ACHN (cell line): ENCODE measurements around the gene CEP57.

ENCODE experiments used
- DNase-seq: peaks from one replicate; pipeline ENCODE4 v3.0.0-alpha.2; 2015
- in situ Hi-C: cut with HindIII; loops from 2 replicates; pipeline ENCODE4 v1.10.0; 2017; ENCODE audit warnings: low sequenced_read_pairs, low pct_ligation_motif_present, low pct_unique_long_range_greater_than_20kb

CEP57 gene

GRCh38 chr11:95790123-95790932, at the start of gene CEP57:
Gene CEP57, plus strand, starts transcription at chr11:95790498. Its CDS starts 201 bp downstream, at chr11:95790699.
- in situ Hi-C loops: no loop called here
- peak; percentile 97 for DNase-seq

DNA sequence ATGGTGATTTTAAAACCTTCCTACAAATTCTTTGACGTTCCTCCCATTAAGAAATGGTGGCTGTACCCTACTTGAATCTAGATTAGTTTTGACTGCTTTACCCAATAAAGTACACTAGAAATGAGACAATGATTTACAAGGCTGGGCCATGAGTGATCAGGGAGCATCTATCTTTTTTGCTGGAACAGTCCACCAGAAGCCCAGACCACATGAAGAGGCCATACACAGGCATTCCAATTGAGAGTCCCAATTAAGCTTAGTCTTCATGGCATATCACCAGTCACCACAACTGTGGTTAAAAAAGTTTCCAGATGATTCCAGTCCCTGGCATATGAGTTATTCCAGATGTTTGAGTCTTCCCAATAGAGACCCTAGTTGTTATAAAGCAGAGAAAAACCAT, 40.2 kb upstream of the CEP57 start:
- in situ Hi-C loops: no loop called here
- DNase-seq: no peak

DNA sequence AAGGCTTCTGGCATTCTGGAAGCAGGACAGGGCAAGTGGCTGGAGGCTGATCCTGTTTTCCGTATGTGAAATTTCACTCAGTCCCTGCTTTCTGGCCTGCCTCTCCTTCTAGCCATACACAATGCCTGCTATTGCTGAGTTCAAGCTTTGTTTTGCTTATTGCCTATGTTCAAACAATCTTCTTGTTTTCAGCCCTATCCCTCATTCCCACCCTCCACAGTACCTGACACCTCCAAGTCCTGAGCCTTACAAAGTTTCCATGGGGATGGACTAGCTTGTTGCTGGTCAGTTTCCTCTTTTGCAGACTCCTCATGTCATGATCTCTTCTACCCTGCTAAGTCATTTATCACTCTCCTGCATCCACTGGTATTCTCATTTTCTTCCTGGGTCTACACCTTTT, 38.8 kb upstream of the CEP57 start:
- no peak for DNase-seq
- in situ Hi-C loops: no loop called here

- in situ Hi-C loops: no loop called here
- no peak for DNase-seq
These were observed 29.4 kb upstream of the CEP57 start for GRCh38 chr11:95760941-95761340.

GRCh38 chr11:95762534-95762933, 27.8 kb upstream of the CEP57 start:
- in situ Hi-C loops: no loop called here
- DNase-seq: no peak

- in situ Hi-C loops: no loop called here
- peak; percentile 52 for DNase-seq
These were observed 25.9 kb upstream of the CEP57 start for GRCh38 chr11:95764267-95764898.

GRCh38 chr11:95766701-95767100, 23.6 kb upstream of the CEP57 start:
- in situ Hi-C loops: no loop called here
- no peak for DNase-seq

DNA sequence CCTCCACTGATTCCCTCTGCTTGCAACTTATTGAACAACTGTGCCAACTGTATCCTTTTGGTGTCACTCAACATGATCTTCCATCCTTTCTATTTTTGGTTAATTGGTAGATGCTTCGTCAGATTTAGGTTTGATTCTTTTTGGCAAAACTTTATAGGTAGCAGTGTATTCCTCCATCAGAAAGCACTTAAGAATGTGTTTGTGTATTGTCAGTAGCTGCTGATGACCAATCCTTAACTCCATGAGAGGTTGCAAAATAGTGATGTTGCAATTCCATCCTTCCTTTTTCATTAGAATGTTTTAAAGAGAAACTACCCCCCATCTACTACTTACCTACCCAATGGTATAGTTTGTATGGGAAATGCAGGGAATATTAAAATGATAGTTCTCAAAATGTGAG, 22.8 kb upstream of the CEP57 start:
- no peak for DNase-seq
- in situ Hi-C loops: no loop called here

DNA sequence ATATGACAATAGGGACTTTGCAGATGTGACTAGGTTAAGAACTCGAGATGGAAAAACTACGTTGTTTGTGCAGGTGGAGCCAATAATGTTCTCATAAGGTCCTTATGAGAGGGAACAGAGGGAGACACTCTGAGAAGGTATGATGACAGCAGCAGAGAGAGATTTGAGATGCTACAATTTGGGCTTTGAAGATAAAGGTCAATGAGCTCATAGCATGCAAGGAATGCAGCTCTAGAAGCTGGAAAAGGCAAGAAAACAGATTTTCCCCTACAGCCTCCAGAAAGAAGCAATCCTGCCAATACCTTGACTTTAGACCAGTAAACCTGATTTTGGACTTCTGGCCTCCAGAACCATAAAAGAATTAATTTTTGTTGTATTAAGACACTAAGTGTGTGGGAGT, 21.8 kb upstream of the CEP57 start:
- in situ Hi-C loops: no loop called here
- no peak for DNase-seq

- no peak for DNase-seq
- in situ Hi-C loops: no loop called here
These were observed 13.4 kb upstream of the CEP57 start for GRCh38 chr11:95776859-95777258.

GRCh38 chr11:95778699-95779098, 11.6 kb upstream of the CEP57 start:
- DNase-seq: no peak
- in situ Hi-C loops: no loop called here

- in situ Hi-C loops: no loop called here
- no peak for DNase-seq
These were observed 9.8 kb upstream of the CEP57 start for GRCh38 chr11:95780544-95780943.

- in situ Hi-C loops: no loop called here
- peak; percentile 51 for DNase-seq
These were observed 1.3 kb upstream of the CEP57 start for GRCh38 chr11:95788921-95789505.

GRCh38 chr11:95789506-95790122, 684 bp upstream of the CEP57 start, which contains the start of gene FAM76B:
Gene FAM76B, minus strand, starts transcription at chr11:95789782. Its CDS starts 304 bp downstream, at chr11:95789478.
- in situ Hi-C loops: no loop called here
- DNase-seq: peak; percentile 98

DNA sequence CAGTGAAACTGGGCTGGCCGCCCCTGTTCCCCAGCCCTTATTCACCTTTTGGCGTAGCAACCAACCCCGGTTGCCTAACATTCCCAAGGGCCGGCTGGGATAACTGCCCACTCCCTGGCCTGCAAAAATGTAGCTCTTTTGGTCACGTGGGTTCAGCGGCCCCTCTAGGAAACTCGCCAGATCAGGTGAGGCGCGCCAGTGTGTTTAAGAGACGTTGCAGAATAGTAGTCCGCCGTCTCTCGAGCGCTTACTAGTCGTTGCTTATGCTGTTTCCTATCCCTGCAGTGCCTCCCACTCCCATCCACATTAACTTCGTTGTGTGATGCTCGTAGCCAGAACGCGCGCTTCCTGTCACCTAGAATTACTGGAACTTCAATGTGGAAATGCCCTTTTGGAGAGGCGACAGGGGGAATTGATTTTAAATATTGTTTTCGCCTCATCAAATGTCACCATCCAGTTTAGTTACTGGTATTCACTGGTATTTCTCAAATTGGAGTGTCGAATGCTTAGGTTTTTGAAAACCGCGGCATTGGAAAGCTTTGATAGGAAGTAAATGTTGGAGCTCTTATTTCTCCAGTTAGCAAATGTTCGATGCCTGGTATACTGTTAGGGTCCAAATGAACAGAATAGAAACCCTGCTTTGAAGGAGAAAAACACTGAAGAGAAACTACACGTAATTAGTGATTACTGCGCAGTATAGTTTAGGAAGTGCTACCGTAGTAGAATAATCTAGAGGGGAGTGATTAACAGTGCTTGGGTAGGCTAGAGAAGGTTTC, 823 bp downstream of the CEP57 start:
- DNase-seq: peak; percentile 46
- in situ Hi-C loops: no loop called here

- DNase-seq: no peak
- in situ Hi-C loops: no loop called here
These were observed 1.4 kb downstream of the CEP57 start for GRCh38 chr11:95791709-95792033.

- DNase-seq: no peak
- in situ Hi-C loops: no loop called here
These were observed 1.9 kb downstream of the CEP57 start for GRCh38 chr11:95792200-95792599.

DNA sequence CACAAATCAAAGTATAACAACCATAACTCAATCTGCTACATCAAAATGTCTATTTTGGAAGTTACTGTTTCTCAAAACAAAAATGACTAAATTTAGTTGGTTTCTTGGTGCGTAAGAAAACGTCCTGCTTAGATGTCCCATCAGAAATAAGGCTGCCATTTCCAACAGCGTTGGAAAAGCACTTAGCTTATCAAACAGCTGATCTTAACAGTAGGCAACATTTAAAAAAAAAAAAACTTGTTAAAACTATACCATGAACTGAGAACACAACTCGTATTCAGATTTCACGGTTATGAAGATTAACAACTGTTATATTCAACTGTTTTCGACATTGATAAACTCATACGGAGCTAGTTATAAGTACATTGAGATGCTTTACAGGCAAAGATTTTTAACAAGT, 2.4 kb downstream of the CEP57 start:
- no peak for DNase-seq
- in situ Hi-C loops: no loop called here

DNA sequence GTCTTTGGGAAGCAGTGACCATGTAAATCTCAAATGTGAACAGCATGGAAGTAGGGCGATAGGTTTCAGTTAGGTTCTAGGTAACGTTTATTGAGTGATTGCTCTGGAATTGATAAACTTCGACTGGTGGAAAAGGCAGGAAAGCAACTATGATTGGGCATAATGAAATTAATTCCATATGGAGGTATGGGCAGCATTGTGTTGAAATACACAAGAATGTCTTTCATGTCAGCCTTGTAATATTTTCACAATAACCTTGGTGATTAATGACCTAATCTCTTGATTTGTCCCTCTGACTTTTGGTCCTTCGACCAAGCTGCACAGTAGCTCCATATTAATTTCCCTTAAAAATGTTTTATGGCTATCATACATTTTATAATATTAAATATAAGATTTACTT, 2.8 kb downstream of the CEP57 start:
- DNase-seq: no peak
- in situ Hi-C loops: no loop called here
